ENCODE data around the gene EGFR.

DNA sequence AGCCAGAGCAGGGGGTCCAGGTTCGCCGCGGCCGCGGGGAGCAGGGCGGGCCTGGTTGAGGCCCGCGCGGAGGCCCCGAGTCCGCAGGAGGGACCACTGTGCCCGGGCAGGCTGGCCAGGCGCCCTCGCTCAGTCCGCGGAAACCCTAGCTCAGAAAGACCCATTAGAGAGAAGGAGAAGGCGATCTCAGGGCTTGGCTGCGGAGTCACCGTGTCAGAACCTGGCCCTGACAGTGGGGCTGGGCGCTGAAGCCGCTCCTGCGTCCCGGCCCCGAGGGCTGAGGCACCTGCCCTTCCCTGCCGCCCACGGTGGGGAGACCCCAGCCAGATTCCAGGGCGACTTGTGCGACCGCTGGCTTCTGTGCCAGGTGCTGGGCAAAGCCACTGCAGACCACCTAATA, 14.2 kb upstream of the EGFR start:
- no peak for TF ChIP-seq RFX5 (IDR thresholded peaks at IDR 0.05; ENCODE audit: low read length)
- TF ChIP-seq, protein P1, sequence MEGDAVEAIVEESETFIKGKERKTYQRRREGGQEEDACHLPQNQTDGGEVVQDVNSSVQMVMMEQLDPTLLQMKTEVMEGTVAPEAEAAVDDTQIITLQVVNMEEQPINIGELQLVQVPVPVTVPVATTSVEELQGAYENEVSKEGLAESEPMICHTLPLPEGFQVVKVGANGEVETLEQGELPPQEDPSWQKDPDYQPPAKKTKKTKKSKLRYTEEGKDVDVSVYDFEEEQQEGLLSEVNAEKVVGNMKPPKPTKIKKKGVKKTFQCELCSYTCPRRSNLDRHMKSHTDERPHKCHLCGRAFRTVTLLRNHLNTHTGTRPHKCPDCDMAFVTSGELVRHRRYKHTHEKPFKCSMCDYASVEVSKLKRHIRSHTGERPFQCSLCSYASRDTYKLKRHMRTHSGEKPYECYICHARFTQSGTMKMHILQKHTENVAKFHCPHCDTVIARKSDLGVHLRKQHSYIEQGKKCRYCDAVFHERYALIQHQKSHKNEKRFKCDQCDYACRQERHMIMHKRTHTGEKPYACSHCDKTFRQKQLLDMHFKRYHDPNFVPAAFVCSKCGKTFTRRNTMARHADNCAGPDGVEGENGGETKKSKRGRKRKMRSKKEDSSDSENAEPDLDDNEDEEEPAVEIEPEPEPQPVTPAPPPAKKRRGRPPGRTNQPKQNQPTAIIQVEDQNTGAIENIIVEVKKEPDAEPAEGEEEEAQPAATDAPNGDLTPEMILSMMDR (IDR thresholded peaks at IDR 0.05), result no peak
- no peak for TF ChIP-seq RXRA (IDR thresholded peaks at IDR 0.05; ENCODE audit: borderline replicate concordance, low read depth)
- TF ChIP-seq FOXJ3 (CRISPR knock-in tag; IDR thresholded peaks at IDR 0.05), result no peak

Data from SK-N-SH (cell line).